HCT116 (cell line): ENCODE results near the gene NBPF4. TPM values are rescaled to one million over a fixed set of nuclear protein-coding genes. Genes with fewer than 3 reads are reported as not detected.

Experiments
- ATAC-seq: fragments of 200-7000 bp; cut with Tn5 transposase; 2 replicates; pipeline ENCODE4 v1.9.1; 2020; ENCODE audit warnings: mild to moderate bottlenecking, moderate library complexity
- BruUV-seq: library from RNA; stranded (reverse); fragments of 400-500 nt; replicated peaks from 2 replicates; lab custom pipeline; 2021; lab: Mats Ljungman, UMichigan
- CTCF ChIA-PET: fragments of 300-600 bp; sonication (Branson Sonifier 250); formaldehyde crosslinking; loops from one replicate; lab custom pipeline; 2021; ENCODE audit warnings: antibody characterized with exemption; lab: Charles Lee
- POLR2A ChIA-PET: fragments of 300-600, 350-600 bp; sonication (Branson Sonifier 250); formaldehyde crosslinking; loops from one replicate; lab custom pipeline; 2021; ENCODE audit warnings: antibody characterized with exemption; lab: Charles Lee
- RAD21 ChIA-PET, 2 experiments: fragments of 300-600 bp; sonication (Branson Sonifier 250); formaldehyde crosslinking; loops; one replicate each; lab custom pipeline; 2023; ENCODE audit warnings: low total read pairs in 2 of 2; ENCODE audit not compliant: uncharacterized antibody in 2 of 2, unreplicated experiment in 2 of 2, low non-redundant PET in 1 of 2; lab: Charles Lee
- DNase-seq: peaks from one replicate; pipeline ENCODE4 v3.0.0-alpha.2; 2010; ENCODE audit warnings: low read depth, low spot score
- H2AFZ ChIP-seq: fragments of 200-600 bp; shearing (Covaris generic), sonication (generic); 2 replicates; pipeline ENCODE4 v1.6.1; 2017; ENCODE audit warnings: low read depth, mixed run types, mixed read lengths, antibody characterized with exemption, low read length; ENCODE audit not compliant: poor library complexity, severe bottlenecking
- H3K27ac ChIP-seq: 2 replicates; pipeline ENCODE4 v1.5.1; 2012; ENCODE audit warnings: low read depth, low read length
- H3K27me3 ChIP-seq: fragments of 200-600 bp; sonication (generic); 2 replicates; pipeline ENCODE4 v1.6.1; 2016; ENCODE audit warnings: mixed run types, low read length, mixed read lengths; ENCODE audit not compliant: insufficient read depth
- H3K36me3 ChIP-seq, 2 experiments: fragments of 200-500 bp in 1 of 2; fragments of 200-600 bp in 1 of 2; sonication (Bioruptor generic) in 1 of 2; sonication (generic) in 1 of 2; 2 replicates each; pipeline versions ENCODE4 v1.5.1 to v1.6.1; 2014 to 2016; ENCODE audit warnings: low read length in 2 of 2, inconsistent platforms in 1 of 2, mixed read lengths in 1 of 2, mixed run types in 1 of 2; ENCODE audit not compliant: insufficient read depth in 2 of 2, control insufficient read depth in 1 of 2
- H3K4me1 ChIP-seq, 2 experiments: fragments of 200-600 bp in 1 of 2; sonication (generic) in 1 of 2; 2 replicates each; pipeline versions ENCODE4 v1.5.1 to v1.6.1; 2012 to 2017; ENCODE audit warnings: low read length in 2 of 2, inconsistent platforms in 1 of 2, mild to moderate bottlenecking in 1 of 2, mixed read lengths in 1 of 2, mixed run types in 1 of 2, moderate library complexity in 1 of 2; ENCODE audit not compliant: insufficient read depth in 2 of 2, control insufficient read depth in 1 of 2
- H3K4me2 ChIP-seq: fragments of 200-600 bp; sonication (generic); 2 replicates; pipeline ENCODE4 v1.6.1; 2017; ENCODE audit warnings: mixed run types, low read length, mixed read lengths
- H3K4me3 ChIP-seq, 2 experiments: fragments of 200-600 bp in 1 of 2; sonication (generic) in 1 of 2; replicated peaks in 1 of 2; 2 replicates each; pipeline ENCODE4 v1.5.1; 2011 to 2016; ENCODE audit warnings: low read length in 2 of 2, control low read depth in 1 of 2, low read depth in 1 of 2, mild to moderate bottlenecking in 1 of 2, mixed read lengths in 1 of 2, mixed run types in 1 of 2
- H3K79me2 ChIP-seq: fragments of 200-600 bp; sonication (generic); 2 replicates; pipeline ENCODE4 v1.6.1; 2017; ENCODE audit warnings: mild to moderate bottlenecking, mixed run types, low read length, moderate library complexity, mixed read lengths; ENCODE audit not compliant: insufficient read depth
- H3K9ac ChIP-seq: fragments of 200-600 bp; sonication (generic); 2 replicates; pipeline ENCODE4 v1.6.1; 2016; ENCODE audit warnings: low read length, mixed read lengths
- H3K9me2 ChIP-seq: fragments of 200-600 bp; sonication (generic), shearing (Covaris generic); 2 replicates; pipeline ENCODE4 v1.6.1; 2017; ENCODE audit warnings: mixed run types, mild to moderate bottlenecking, moderate library complexity; ENCODE audit not compliant: insufficient read depth
- H3K9me3 ChIP-seq, 2 experiments: fragments of 200-500 bp in 1 of 2; fragments of 200-600 bp in 1 of 2; sonication (Bioruptor generic) in 1 of 2; sonication (generic) in 1 of 2; 2 replicates each; pipeline ENCODE4 v1.6.1; 2014 to 2017; ENCODE audit warnings: low read length in 2 of 2, mixed read lengths in 2 of 2, inconsistent platforms in 1 of 2, low read depth in 1 of 2, mild to moderate bottlenecking in 1 of 2, mixed run types in 1 of 2, moderate library complexity in 1 of 2; ENCODE audit not compliant: control insufficient read depth in 1 of 2, insufficient read depth in 1 of 2
- H4K20me1 ChIP-seq: fragments of 200-600 bp; sonication (generic), shearing (Covaris generic); 2 replicates; pipeline ENCODE4 v1.6.1; 2017; ENCODE audit warnings: mixed run types, mild to moderate bottlenecking, moderate library complexity; ENCODE audit not compliant: insufficient read depth
- ATF3 ChIP-seq: IDR thresholded peaks from 2 replicates; pipeline ENCODE4 v1.6.1; 2012
- CBX3 ChIP-seq: IDR thresholded peaks from 2 replicates; pipeline ENCODE4 v1.6.1; 2012; ENCODE audit warnings: low read depth
- CEBPB ChIP-seq: IDR thresholded peaks from 2 replicates; pipeline ENCODE4 v1.6.1; 2012; ENCODE audit warnings: low read depth
- CTCF ChIP-seq, 3 experiments: fragments of 200-600 bp in 1 of 3; sonication (generic) in 1 of 3; IDR thresholded peaks in 2 of 3; conservative IDR thresholded peaks in 1 of 3; 2 replicates each; pipeline ENCODE4 v1.5.1; 2012 to 2017; ENCODE audit warnings: low read depth in 2 of 3, low read length in 2 of 3, antibody characterized with exemption in 1 of 3, borderline replicate concordance in 1 of 3, control low read depth in 1 of 3, mild to moderate bottlenecking in 1 of 3, mixed read lengths in 1 of 3, mixed run types in 1 of 3, moderate library complexity in 1 of 3; ENCODE audit not compliant: insufficient read depth in 1 of 3
- EGR1 ChIP-seq: IDR thresholded peaks from 2 replicates; pipeline ENCODE4 v1.6.1; 2012; ENCODE audit warnings: low read depth
- ELF1 ChIP-seq: IDR thresholded peaks from 2 replicates; pipeline ENCODE4 v1.6.1; 2012; ENCODE audit warnings: low read depth, borderline replicate concordance
- EZH2 ChIP-seq: fragments of 200-600 bp; sonication (generic); IDR thresholded peaks from 2 replicates; pipeline ENCODE4 v1.6.1; 2017; ENCODE audit warnings: antibody characterized with exemption, mixed run types
- FOSL1 ChIP-seq: IDR thresholded peaks from 2 replicates; pipeline ENCODE4 v1.6.1; 2012; ENCODE audit warnings: low read depth
- POLR2A ChIP-seq: IDR thresholded peaks from 2 replicates; pipeline ENCODE4 v1.7.0; 2011; ENCODE audit warnings: borderline replicate concordance; ENCODE audit not compliant: insufficient read depth, insufficient read length; ENCODE audit errors: extremely low read depth
- POLR2AphosphoS5 ChIP-seq: IDR thresholded peaks from 2 replicates; pipeline ENCODE4 v1.6.1; 2011; ENCODE audit warnings: mild to moderate bottlenecking, low read depth, low read length, moderate library complexity
- RAD21 ChIP-seq: IDR thresholded peaks from 2 replicates; pipeline ENCODE4 v1.6.1; 2012; ENCODE audit warnings: low read depth, mild to moderate bottlenecking
- SIN3A ChIP-seq: IDR thresholded peaks from 2 replicates; pipeline ENCODE4 v1.6.1; 2012; ENCODE audit warnings: low read depth
- SP1 ChIP-seq: IDR thresholded peaks from 2 replicates; pipeline ENCODE4 v1.6.1; 2012; ENCODE audit warnings: low read depth
- SRF ChIP-seq: IDR thresholded peaks from 2 replicates; pipeline ENCODE4 v1.6.1; 2012; ENCODE audit warnings: low read depth
- TCF7L2 ChIP-seq: IDR thresholded peaks from 2 replicates; pipeline ENCODE4 v1.7.0; 2011; ENCODE audit warnings: borderline replicate concordance, inconsistent platforms; ENCODE audit not compliant: insufficient read depth, insufficient read length; ENCODE audit errors: extremely low read depth
- YY1 ChIP-seq: IDR thresholded peaks from 2 replicates; pipeline ENCODE4 v1.6.1; 2011; ENCODE audit warnings: low read length, low read depth, moderate library complexity, mild to moderate bottlenecking; ENCODE audit not compliant: insufficient replicate concordance; ENCODE audit errors: extremely low read depth
- ZBTB33 ChIP-seq: IDR thresholded peaks from 2 replicates; pipeline ENCODE4 v1.6.1; 2011; ENCODE audit warnings: mild to moderate bottlenecking, low read length, moderate library complexity; ENCODE audit not compliant: insufficient replicate concordance; ENCODE audit errors: extremely low read depth
- ZFX ChIP-seq: fragments of 450-650 bp; IDR thresholded peaks from 2 replicates; pipeline ENCODE4 v1.6.1; 2017
- ZNF274 ChIP-seq: fragments of 200-500 bp; sonication (Bioruptor generic); IDR thresholded peaks from 2 replicates; pipeline ENCODE4 v1.6.1; 2014; ENCODE audit warnings: mild to moderate bottlenecking, low read depth, low read length, inconsistent platforms
- intact Hi-C: fragments of 100-400 bp; cut with micrococcal nuclease; formaldehyde crosslinking; loops from 2 replicates; pipeline ENCODE4 v1.10.0; 2022
- total RNA-seq: library from RNA; stranded (reverse); gene quantifications from one replicate; pipeline ENCODE4 v1.2.1, GENCODE V29; 2021; ENCODE audit not compliant: unreplicated experiment
- TF ChIP-seq, protein P1 (sequence below): IDR thresholded peaks from 2 replicates; pipeline ENCODE4 v1.6.1; 2012

Gene NBPF4
- total RNA-seq, 1 experiment from 2014 or later, result not detected

GRCh38 chr1:108199781-108200686 lies 43.8 kb downstream of the NBPF4 start, which contains the start of gene SLC25A24:
TSS of gene SLC25A24 (minus strand) at chr1:108200343. CDS start at chr1:108200138, 205 bp downstream.
- intact Hi-C loops, result no loop called here
- no peaks in the 10 kb centered on the region for H3K9me2 ChIP-seq
- peak within 1 kb of the TSS; percentile 97 for H3K4me2 ChIP-seq
- DNase-seq (peak; percentile 29), ATAC-seq (peak; percentile 93)
- H3K9me3 ChIP-seq, result no peaks in the 10 kb centered on the region
- no peaks in the 10 kb centered on the region for H3K27me3 ChIP-seq
- H3K9ac ChIP-seq, result peak within 1 kb of the TSS; percentile 81
- H3K27ac ChIP-seq, result peak within 1 kb of the TSS; percentile 92
- H3K36me3 ChIP-seq, result 0 out of 4 replicates have a peak, but pooled peaks cover 0 to 4% of the 10 kb centered on the region in 2 experiments
- peak within 1 kb of the TSS; percentile 75 to 92 for H3K4me3 ChIP-seq
- ChIA-PET POLR2A (interaction anchor here (0.8 to 1.6 kb wide), 2 partner anchors 10 to 14 kb away, joined by 3 to 9 read pairs; no protein-coding TSS in a partner anchor), CTCF (interaction anchor here (0.8 to 1.6 kb wide), 6 partner anchors 9 to 443 kb away, joined by 3 to 4 read pairs (median 4); partner anchors contain the start of gene EEIG2), RAD21 (no interaction called here)
- H4K20me1 ChIP-seq, result no peaks in the 10 kb centered on the region
- H3K4me1 ChIP-seq, result peaks cover 9 to 24% of the 10 kb centered on the region in 2 experiments; a peak in 3 of 4 replicates
- peaks cover 46% of the 10 kb centered on the region for H3K79me2 ChIP-seq
- no TSS peak for BruUV-seq
- peak within 1 kb of the TSS; percentile 47 for H2AFZ ChIP-seq
- TF ChIP-seq FOSL1 (no peak), ZBTB33 (no peak), CBX3 (no peak; the same call in 1 of the 2 replicates), RAD21 (no peak), SRF (no peak), ATF3 (no peak), CEBPB (no peak), TCF7L2 (no peak), POLR2AphosphoS5 (peak; percentile 73), EGR1 (no peak), ZFX (peak; percentile 81), SIN3A (no peak), CTCF (IDR thresholded peaks at IDR 0.05 in 2 of 3, conservative IDR thresholded peaks at IDR 0.05 in 1 of 3; ENCODE audit: borderline replicate concordance in 1 of 3, insufficient read depth in 1 of 3, low read depth in 2 of 3, low read length in 2 of 3) (no peak), SP1 (no peak), YY1 (no peak), ZNF274 (no peak), POLR2A (peak; percentile 70), ELF1 (peak; percentile 36; the same call in 1 of the 2 replicates), EZH2 (no peak)
- TF ChIP-seq, protein P1, sequence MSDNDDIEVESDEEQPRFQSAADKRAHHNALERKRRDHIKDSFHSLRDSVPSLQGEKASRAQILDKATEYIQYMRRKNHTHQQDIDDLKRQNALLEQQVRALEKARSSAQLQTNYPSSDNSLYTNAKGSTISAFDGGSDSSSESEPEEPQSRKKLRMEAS, result peak; percentile 6; the same call in 1 of the 2 replicates
